T-helper 1 cell treated with Interleukin-12 subunit alpha and Interleukin-12 subunit beta and Interleukin-4 antibody, amounts not matched to agents 30 ng/mL and 1 ng/mL, for 36 hours (primary cell): ENCODE data around the gene NLRC3. TPM values are rescaled to one million over a fixed set of nuclear protein-coding genes. Genes with fewer than 3 reads are reported as not detected.

Experiments
- total RNA-seq: library from RNA; stranded (reverse); gene quantifications from 2 replicates; pipeline ENCODE4 v1.2.3, GENCODE V29; 2022

Gene NLRC3
- total RNA-seq, 1 donor from 2014 or later = 99.9 TPM

Other genes starting within 250 kb of the NLRC3 start
- gene OR2C1, start 221.5 kb downstream of the NLRC3 start, total RNA-seq = not detected in 2 replicates
- gene ZSCAN32, start 176.4 kb downstream of the NLRC3 start, total RNA-seq = 18.8 and 22.1 TPM in 2 replicates
- gene ZNF174, start 176.2 kb downstream of the NLRC3 start, total RNA-seq = 11.3 and 12.6 TPM in 2 replicates
- gene ZNF597, start 133.9 kb downstream of the NLRC3 start, total RNA-seq = 2.8 and 3.0 TPM in 2 replicates
- gene NAA60, start 133.7 kb downstream of the NLRC3 start, total RNA-seq = 53.3 and 53.7 TPM in 2 replicates
- not detected in 2 replicates for gene C16orf90, start 81.9 kb downstream of the NLRC3 start, total RNA-seq
- 27.4 and 28.1 TPM in 2 replicates for gene CLUAP1, start 76.4 kb downstream of the NLRC3 start, total RNA-seq
- 12.0 and 13.0 TPM in 2 replicates for gene SLX4, start 34.2 kb upstream of the NLRC3 start, total RNA-seq
- 32.2 and 33.5 TPM in 2 replicates for gene DNASE1, start 77.3 kb upstream of the NLRC3 start, total RNA-seq
- 145 TPM in 2 replicates for gene TRAP1, start 140.1 kb upstream of the NLRC3 start, total RNA-seq